ENCODE results near the gene KBTBD7.

DNA sequence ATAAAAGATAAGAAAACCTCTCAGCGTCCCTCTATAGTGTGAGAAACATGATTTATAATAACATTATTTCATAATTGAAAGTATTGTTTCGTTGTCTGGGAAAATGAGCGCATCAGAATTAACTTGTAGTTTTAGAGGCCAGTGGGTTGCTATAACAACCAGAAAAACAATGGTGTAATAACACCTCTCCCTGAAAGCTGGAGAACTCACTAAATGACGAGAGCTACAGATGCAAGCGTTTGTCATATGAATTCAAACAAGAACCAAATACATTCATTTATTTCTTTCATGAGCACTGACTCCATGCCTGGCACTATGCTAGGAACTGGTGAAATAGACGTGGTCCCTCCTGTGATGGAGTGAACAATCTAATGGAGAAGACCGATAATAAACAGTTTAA, 16.3 kb downstream of the KBTBD7 start:
- TF ChIP-seq POLR2AphosphoS5 (IDR thresholded peaks at IDR 0.05; ENCODE audit: low read depth) (no peak), CTCF (conservative IDR thresholded peaks at IDR 0.05; ENCODE audit: low read depth in 2 of 2) (no peak), EZH2phosphoT487 (IDR thresholded peaks at IDR 0.05; ENCODE audit: unreplicated experiment) (no peak), CREB1 (CRISPR knock-in tag; IDR thresholded peaks at IDR 0.05; ENCODE audit: low read depth) (no peak), NANOG (IDR thresholded peaks at IDR 0.05; ENCODE audit: borderline replicate concordance) (no peak)
- TF ChIP-seq, protein P1, sequence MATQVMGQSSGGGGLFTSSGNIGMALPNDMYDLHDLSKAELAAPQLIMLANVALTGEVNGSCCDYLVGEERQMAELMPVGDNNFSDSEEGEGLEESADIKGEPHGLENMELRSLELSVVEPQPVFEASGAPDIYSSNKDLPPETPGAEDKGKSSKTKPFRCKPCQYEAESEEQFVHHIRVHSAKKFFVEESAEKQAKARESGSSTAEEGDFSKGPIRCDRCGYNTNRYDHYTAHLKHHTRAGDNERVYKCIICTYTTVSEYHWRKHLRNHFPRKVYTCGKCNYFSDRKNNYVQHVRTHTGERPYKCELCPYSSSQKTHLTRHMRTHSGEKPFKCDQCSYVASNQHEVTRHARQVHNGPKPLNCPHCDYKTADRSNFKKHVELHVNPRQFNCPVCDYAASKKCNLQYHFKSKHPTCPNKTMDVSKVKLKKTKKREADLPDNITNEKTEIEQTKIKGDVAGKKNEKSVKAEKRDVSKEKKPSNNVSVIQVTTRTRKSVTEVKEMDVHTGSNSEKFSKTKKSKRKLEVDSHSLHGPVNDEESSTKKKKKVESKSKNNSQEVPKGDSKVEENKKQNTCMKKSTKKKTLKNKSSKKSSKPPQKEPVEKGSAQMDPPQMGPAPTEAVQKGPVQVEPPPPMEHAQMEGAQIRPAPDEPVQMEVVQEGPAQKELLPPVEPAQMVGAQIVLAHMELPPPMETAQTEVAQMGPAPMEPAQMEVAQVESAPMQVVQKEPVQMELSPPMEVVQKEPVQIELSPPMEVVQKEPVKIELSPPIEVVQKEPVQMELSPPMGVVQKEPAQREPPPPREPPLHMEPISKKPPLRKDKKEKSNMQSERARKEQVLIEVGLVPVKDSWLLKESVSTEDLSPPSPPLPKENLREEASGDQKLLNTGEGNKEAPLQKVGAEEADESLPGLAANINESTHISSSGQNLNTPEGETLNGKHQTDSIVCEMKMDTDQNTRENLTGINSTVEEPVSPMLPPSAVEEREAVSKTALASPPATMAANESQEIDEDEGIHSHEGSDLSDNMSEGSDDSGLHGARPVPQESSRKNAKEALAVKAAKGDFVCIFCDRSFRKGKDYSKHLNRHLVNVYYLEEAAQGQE (IDR thresholded peaks at IDR 0.05; ENCODE audit: unreplicated experiment) = no peak
